ENCODE results near the gene LPAR3.

The LPAR3 gene

GRCh38 chr1:84856726-84857270 is 36.2 kb downstream of the LPAR3 start:
- DNase-seq (ENCODE audit: low read depth) = no peak

GRCh38 chr1:84855691-84856630 is 37.0 kb downstream of the LPAR3 start:
- DNase-seq (ENCODE audit: low read depth) = no peak

GRCh38 chr1:84855168-84855567 is 37.8 kb downstream of the LPAR3 start:
- peak; percentile 58 for DNase-seq (ENCODE audit: low read depth)

- DNase-seq (ENCODE audit: low read depth) = peak; percentile 98
Measured at GRCh38 chr1:84853741-84854721, 39.0 kb downstream of the LPAR3 start.

- DNase-seq (ENCODE audit: low read depth) = peak; percentile 95
Measured at GRCh38 chr1:84851839-84852238, 41.2 kb downstream of the LPAR3 start.

- no peak for DNase-seq (ENCODE audit: low read depth)
Measured at GRCh38 chr1:84849357-84849975, 43.5 kb downstream of the LPAR3 start.

GRCh38 chr1:84847253-84848250 is 45.5 kb downstream of the LPAR3 start:
- DNase-seq (ENCODE audit: low read depth) = peak; percentile 96

- DNase-seq (ENCODE audit: low read depth) = no peak
Measured at GRCh38 chr1:84846387-84846786, 46.6 kb downstream of the LPAR3 start.

GRCh38 chr1:84845357-84845756 is 47.6 kb downstream of the LPAR3 start:
- DNase-seq (ENCODE audit: low read depth) = no peak

GRCh38 chr1:84844094-84844493 is 48.9 kb downstream of the LPAR3 start:
- no peak for DNase-seq (ENCODE audit: low read depth)

GRCh38 chr1:84842748-84843231 is 50.2 kb downstream of the LPAR3 start:
- DNase-seq (ENCODE audit: low read depth) = no peak

GRCh38 chr1:84841971-84842370 is 51.0 kb downstream of the LPAR3 start:
- no peak for DNase-seq (ENCODE audit: low read depth)

- DNase-seq (ENCODE audit: low read depth) = peak; percentile 40
Measured at GRCh38 chr1:84840346-84840745, 52.7 kb downstream of the LPAR3 start.

- DNase-seq (ENCODE audit: low read depth) = no peak
Measured at GRCh38 chr1:84839544-84839943, 53.5 kb downstream of the LPAR3 start.

GRCh38 chr1:84836145-84836544 is 56.9 kb downstream of the LPAR3 start:
- peak; percentile 86 for DNase-seq (ENCODE audit: low read depth)

GRCh38 chr1:84835169-84835568 is 57.8 kb downstream of the LPAR3 start:
- no peak for DNase-seq (ENCODE audit: low read depth)

GRCh38 chr1:84834419-84835064 is 58.5 kb downstream of the LPAR3 start:
- peak; percentile 77 for DNase-seq (ENCODE audit: low read depth)

GRCh38 chr1:84833194-84833593 is 59.8 kb downstream of the LPAR3 start:
- DNase-seq (ENCODE audit: low read depth) = peak; percentile 55

- DNase-seq (ENCODE audit: low read depth) = no peak
Measured at GRCh38 chr1:84830136-84830535, 62.9 kb downstream of the LPAR3 start.

GRCh38 chr1:84827976-84828375 is 65.0 kb downstream of the LPAR3 start:
- DNase-seq (ENCODE audit: low read depth) = no peak

All from ELR (cell line).